Activated CD8-positive, alpha-beta memory T cell treated with anti-CD3 and anti-CD28 coated beads, Interleukin-2, amount 50 U/mL, for 4 hours (primary cell): Measurements from ENCODE around the gene FBRS.
"Not testable (repeated sequence)": the region's sequence is repeated elsewhere in the genome, so short reads cannot be mapped to it uniquely, and the experiment has no call there.

Experiments used
- DNase-seq: peaks from one replicate; pipeline ENCODE4 v3.0.0-alpha.2; 2020

The FBRS gene

DNA sequence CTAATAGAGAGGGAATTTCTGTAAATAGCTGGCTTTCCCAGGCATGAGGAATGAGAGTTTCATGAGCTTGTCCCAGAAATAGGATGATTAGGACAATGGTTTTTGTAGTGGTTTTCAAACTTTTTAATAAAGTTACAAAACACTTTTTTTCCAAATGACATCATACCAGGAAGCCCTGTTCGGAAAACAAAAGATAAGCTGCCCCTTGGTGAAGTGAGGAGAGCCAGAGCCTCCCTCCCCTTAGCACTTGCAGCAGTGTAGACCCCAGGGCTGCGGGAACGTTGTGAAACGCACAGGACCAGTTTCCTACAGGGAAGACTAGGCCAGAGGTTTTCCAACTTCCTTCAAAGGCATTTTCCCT, 7.6 kb downstream of the FBRS start:
- DNase-seq: no peak

DNA sequence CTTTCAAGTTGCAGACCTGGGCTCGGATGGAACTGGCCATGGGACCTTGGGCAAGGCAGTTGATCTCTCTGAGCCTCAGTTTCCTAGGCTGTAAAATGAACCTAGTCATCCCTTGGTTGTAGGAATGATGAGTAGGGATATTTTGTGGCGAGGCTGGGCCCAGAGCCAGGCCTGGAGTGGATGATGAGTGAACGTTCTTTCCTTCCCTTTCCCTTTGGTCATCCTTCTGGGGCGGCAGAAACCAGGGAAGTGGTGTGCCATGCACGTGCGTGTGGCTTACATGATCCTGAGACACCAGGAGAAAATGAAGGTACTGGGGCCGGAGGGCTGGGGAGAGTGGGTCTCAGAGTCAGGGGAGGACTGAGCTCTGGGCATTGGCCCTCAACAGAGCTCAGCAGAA, 8.4 kb downstream of the FBRS start:
- DNase-seq: no peak

DNA sequence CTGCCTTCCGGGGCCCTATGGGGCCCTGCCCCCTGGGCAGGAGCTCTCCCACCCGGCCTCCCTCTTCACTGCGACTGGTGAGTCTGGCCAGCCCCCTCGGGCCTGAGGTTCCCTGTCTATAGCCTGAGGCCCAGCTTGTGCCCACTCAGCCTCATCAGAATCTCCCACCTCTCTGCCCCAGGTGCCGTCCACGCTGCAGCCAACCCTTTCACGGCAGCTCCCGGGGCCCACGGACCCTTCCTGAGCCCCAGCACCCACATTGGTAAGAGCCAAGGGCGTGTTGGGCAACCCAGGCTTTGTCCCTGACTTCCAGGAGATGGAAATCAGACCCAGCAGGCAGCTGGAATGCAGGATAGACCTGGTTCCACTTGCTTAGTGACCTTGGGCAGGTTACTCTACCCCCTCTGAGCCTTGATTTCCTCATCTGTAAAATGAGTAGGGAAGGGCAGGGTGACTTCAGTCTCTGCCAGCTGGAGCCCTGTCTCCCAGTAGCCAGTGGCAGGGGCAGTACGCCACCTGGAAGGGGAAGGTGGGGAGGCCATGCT, 9.2 kb downstream of the FBRS start:
- DNase-seq: no peak

DNA sequence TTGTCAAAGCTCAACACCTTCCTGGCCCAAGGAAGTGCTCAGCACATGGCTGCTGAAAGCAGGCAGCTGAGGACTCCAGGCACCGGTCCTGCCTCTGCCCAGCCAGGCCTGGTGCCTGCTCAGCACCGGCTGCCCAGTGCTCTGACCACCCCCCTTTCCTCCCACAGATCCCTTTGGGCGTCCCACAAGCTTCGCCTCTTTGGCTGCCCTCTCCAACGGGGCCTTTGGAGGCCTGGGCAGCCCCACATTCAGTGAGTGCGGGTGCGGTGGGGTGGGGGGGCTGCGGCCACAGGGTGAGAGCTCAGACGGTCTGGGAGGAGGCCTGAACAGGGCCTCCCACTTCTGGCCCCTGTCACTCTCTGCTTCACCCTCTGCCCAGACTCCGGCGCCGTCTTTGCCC, 10.2 kb downstream of the FBRS start:
- no peak for DNase-seq

GRCh38 chr16:30669026-30669902, 11.0 kb downstream of the FBRS start:
- DNase-seq: no peak

GRCh38 chr16:30669903-30670824, 11.9 kb downstream of the FBRS start:
- DNase-seq: no peak

DNA sequence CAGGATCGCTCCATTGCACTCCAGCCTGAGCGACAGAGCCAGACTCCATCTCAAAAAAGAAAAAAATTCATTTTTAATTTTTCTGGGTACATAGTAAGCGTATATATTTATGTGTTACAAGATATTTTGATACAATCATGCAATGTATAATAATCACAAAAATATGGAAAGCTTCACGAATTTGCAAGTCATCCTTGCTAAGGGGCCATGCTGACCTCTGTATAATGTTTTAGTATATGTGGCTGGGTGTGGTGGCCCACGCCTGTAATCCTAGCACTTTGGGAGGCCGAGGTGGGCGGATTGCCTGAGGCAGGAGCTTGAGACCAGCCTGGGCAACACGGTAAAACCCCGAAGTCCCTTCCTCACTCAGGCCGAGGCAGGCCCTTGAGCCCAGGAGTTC, 16.9 kb downstream of the FBRS start:
- no peak for DNase-seq

DNA sequence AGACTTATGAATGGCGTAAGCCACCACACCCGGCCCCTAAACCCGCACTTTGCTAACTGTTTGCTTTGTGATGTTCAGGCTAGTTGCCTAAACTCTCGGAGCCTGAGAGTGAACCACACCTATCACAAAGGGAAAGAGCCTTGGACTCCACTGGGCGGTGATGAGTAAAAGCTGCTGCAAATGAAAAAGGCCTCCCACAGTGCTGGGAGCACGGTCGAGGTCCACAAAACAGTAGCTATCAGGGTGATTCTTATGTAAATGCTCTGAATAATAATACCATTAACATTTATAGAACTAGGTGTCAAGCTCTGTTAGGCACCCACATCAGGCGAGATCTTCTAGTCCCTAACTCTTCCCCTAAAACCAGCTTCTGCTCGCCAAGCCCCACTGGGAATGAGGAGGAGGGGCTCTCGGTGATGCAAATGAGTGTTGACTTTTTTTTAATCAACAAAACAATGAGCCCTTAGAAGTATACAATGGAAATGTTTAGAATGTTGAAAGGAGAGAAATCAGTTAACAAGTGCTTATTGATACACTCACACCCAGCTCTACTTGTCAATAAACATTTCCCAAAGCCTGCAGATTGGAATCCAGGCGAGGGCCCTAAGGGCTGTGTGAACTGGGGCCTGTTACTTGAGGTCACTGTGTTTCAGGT, 19.8 kb downstream of the FBRS start:
- DNase-seq: no peak

GRCh38 chr16:30678586-30678970, 20.3 kb downstream of the FBRS start:
- no peak for DNase-seq

DNA sequence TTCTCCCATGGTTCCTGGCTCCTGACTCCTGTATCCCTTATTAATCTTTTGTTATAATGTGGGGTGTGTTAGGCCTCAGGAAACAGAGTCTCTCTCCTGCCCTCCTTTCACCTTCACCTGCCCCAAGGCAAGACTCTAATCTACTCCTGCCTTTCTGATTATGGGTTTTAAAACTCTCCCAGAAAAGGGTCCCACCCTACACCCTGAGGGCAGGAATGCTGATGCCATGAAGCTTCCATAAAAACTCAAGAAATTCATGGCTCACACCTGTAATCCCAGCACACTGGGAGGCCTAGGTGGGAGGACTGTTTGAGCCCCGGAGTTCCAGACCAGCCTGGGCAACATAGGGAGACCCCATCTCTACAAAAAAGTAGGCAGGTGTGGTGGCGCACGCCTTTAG, 22.1 kb downstream of the FBRS start:
- no peak for DNase-seq

DNA sequence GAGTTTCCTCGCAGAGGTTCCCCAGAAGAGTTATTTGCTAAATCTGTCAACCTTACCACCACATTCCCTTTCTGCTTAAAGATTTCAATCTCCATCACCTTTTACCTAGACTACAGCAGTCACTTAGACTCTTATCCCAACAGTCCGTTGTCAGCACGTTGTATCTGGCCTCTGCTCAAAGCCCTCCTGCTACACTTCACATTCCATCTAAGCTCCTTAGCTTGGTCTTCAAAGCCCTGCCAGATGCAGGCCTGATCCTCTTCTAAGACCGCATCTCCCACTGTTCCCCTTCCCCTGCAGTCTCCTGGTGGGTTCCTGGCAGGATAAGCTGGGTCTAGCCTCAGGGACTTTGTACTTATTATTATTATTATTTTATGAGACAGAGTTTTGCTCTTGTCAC, 30.5 kb downstream of the FBRS start:
- no peak for DNase-seq

DNA sequence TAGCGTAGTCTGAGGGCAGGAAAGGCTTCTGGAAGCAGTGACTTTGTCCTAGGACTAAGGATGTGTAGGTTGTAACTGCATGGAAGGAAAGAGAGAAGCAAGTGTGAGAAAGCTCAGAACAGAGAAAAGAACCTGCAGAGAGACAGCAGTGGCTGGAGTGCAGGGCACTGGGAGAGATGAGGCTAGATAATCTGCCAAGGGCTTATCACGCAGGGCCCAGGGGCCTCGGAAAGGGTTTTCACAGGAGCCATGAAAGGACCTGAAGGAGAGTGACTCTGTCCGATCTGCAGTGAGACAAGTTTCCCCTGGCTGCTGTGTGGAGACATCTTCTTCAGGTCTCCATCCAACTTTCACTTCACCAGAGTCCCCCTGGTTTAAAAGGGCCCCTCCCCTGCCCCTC, 33.7 kb downstream of the FBRS start:
- DNase-seq: no peak

- no peak for DNase-seq
These were observed 34.3 kb downstream of the FBRS start for GRCh38 chr16:30692396-30693064.

DNA sequence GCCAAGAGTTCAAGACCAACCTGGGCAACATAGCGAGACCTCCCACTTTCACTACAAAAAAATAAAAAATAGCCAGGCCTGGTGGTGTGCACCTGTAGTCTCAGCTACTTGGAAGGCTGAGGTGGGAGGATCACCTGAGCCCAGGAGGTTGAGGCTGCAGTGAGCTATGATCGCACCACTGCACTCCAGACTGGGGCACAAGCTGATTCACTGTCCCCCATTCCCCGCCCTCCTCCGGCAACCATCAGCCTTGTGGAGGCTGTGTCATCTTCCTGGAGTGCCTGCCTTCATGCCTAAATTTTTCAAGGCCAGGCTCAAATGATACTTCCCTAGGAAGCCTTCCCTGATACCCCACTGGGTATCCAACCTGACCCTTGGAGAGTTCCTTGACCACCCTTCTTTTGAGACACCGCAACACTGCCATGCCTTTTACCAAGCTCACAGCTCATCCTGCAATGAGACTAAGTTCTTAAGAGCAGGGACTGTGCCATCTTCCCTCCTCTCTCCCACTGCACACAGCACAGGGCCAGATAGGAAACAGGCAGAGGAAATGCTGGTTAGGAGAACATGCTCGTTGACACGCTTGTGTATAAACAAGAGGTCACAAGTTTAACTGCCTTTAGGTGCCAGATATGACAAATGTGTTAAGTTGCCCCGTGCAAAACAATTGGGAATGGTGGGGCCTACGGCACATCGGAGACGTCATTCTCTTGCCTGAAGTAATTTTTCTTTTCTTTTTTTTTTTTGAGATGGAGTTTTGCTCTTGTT, 36.9 kb downstream of the FBRS start:
- DNase-seq: no peak

- DNase-seq: not testable (repeated sequence)
These were observed 38.4 kb downstream of the FBRS start for GRCh38 chr16:30696646-30697045.

DNA sequence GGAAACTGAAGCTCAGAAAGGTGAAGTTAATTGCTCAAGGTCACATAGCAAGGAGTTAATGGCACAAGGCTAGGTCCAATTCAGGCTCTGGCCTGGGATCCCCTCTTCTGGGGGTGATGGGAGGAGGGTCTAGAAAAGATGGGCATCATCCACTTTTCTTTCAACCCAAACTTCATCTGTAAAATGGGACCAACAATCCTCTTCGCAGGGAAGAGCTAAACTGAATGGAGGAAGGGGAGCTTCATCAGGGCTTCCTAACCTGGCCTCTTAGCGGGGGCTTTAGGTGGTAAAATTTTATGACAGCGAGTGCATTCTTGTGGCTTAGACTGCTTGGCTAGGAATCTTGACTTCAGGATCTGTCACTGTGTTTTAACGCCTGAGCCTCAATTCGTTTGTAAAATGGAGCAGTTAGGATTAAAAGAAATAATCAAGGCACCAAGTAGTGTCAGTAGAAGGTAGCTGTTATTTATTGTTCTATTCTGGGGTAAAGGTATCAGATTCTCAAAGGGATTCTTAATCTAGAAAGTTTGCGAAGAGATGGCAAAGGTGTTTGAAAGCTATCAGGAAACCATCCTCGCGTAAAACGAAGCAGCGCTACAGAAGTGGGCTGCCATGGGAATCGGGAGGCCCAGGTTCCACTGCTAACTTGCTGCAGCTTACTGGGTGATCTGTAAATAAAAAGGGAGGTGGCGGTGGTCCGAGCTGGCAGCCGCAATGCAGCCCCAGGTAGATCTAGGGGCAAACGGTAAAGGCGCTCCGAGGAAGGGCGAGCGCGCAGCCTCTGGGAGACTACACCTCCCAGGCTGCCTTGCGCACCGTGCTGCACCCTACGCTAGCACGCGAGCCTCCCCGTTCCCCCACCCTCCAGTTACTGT, 39.3 kb downstream of the FBRS start:
- DNase-seq: no peak

DNA sequence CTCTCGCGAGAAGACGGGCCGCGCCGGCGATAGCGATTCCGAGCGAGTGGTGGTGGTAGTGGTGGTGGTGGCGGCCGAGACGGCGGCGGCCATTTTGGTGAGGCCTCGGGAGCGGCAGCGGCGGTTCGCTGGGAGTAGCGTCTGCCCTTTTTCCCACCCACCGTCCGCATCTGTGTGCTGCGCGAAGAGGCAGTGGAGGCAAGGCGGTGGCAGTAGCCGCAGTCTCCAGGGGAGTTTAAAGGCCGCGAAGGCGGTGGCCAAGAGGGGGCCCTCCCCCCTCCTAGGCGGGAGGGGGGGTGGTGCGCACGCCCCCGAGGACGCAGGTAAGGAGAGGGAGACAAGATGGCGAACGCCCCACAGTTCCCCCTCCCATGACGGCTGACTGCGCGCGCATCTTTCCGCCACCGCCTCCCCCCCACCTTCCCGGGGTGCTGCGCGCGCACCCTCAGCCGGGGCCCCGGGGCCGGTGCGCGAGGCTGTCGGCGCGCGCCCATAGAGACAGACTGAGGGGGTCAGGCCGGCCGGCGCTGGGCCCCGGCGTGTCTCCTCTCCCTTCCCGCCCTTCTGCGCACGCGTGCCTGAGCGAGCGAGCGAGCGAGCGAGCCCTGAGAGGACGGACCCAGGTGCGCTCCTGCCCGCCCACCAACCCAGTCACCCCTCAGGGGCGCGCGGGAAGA, 40.0 kb downstream of the FBRS start:
- DNase-seq: peak; percentile 99

DNA sequence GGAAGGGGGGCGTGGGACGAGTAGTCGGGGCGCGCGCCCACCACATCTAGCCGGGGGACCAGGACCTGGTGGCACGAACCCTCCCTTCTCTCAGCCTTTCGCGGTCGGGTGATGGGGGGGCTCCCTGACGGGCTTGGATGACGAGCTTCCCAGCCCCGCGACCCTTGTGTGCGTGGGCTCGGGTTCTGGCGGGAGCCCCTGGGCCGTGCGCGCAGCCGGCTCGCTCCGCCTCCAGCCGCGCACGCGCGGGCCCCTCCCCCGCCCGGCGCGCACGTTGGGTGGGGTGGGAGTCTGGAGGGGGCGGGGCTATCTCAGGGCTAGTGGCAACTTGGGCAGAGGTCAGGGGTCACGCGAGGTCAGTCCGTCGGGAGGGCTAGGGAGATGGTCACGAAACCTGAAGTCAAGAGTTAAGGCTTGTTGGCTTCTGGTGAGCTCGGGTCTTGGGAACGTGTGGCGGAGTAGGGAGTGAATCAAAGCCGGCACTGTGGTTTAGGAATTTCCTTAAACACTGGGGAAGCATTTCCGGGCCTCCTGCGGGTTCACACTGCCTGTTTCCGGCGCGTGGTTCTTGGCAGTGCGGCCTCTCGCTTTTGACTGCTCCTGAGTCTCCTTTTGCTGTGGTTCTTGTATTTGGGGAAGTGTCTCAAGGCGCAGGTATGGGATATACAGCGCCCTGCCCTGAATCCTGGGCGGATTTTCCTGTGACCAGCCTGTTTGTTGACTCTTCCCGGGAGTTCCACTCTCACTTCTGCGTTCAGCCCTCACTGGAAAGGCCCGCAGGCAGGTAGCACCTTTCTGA, 40.8 kb downstream of the FBRS start, which contains the start of gene SRCAP:
Gene SRCAP, plus strand, starts transcription at position 356 of the 799 bp plus-strand sequence. CDS start 1,654 bp downstream, outside the sequence.
- peak; percentile 86 for DNase-seq

GRCh38 chr16:30699615-30700099, 41.4 kb downstream of the FBRS start:
- no peak for DNase-seq
